GM18502 (cell line): ENCODE data around the gene WDR47.
A peak's percentile ranks its signal among the peaks of the same experiment; 100 is the strongest.

Source experiments
- ATAC-seq: cut with Tn5 transposase; IDR thresholded peaks from one replicate; pipeline ENCODE4 v1.9.1; 2021; ENCODE audit warnings: mild to moderate bottlenecking; ENCODE audit not compliant: unreplicated experiment, poor library complexity

The WDR47 gene

DNA sequence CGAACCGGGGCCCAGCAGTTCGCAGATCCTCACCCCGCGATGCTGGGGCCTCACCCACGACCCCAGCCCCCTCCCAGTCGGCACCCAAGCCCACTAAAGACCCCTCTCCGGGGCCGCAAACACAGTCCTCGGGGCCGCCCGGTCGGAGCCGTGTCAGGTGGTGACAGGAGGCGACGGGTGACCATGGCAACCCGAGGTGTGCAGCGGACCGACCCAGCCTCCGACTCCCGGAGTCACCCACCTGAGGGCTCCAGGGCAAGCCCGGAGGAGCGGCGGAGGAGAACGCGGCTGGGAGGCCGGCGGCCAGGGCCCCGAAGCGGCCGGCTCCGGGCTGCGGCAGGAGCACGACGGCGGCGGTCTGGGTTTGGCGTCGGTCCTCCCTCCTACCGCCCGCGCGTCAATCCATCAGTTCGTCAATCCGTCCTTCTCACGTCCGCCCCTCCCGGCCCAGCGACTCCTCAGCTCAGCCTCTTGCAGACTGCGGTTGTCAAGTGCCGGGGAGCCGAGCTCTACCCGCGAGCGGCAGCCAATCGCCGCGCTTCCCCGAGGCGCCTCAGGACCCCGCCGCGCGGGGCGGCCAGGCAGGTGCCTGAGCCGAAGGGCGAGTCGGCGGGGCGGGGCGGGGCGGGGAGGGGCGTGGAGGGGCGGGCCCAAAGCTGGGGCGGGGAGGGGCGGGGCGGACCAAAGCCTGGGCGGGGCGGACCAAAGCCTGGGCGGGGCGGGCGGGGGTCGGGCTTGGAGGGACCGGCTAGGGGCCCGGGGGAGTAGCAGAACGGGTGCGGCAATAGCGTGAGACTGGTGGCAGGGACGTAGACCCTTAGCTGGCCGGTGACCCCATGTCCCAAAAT, at the start of gene WDR47:
Gene WDR47, minus strand, starts transcription at position 482 of the 848 bp plus-strand sequence. CDS start 18,590 bp downstream, outside the sequence.
- ATAC-seq = peak; percentile 95

DNA sequence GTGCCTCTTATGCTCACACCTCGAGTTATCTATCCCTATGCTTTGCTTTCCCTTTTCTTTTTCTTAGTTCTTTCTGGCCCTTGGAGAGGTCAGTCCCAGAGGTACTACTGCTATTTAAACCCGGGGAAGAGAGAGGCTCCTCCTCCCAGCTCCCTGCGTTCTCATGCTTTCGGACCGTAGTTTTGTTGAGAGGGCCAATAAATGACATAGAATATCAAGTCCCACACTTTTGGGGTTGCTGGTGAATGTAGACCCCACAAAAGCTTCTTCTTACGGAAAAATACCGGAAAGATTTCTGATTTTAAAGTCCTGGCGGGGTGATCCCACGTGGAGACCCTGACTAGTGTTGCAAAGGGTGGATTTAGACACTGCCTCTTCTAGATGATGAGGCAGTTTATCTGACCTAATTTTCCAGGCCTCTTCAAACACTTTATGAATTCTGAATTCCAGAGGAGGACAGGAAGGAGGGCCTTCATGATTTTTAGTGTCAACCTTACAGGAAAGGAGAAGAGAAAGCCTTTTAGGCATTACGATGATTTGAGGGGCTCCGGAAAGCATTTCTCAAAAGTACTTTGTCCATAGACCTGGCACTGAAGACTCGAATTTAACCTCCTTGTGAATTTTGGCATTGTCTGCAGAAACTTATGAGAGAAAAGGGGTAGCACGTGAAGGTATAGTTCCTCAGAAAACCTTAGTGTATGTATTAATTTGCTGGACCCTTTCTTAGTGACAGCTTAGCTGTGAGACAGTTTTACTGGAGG, 49.4 kb upstream of the WDR47 start:
- ATAC-seq = peak; percentile 62

DNA sequence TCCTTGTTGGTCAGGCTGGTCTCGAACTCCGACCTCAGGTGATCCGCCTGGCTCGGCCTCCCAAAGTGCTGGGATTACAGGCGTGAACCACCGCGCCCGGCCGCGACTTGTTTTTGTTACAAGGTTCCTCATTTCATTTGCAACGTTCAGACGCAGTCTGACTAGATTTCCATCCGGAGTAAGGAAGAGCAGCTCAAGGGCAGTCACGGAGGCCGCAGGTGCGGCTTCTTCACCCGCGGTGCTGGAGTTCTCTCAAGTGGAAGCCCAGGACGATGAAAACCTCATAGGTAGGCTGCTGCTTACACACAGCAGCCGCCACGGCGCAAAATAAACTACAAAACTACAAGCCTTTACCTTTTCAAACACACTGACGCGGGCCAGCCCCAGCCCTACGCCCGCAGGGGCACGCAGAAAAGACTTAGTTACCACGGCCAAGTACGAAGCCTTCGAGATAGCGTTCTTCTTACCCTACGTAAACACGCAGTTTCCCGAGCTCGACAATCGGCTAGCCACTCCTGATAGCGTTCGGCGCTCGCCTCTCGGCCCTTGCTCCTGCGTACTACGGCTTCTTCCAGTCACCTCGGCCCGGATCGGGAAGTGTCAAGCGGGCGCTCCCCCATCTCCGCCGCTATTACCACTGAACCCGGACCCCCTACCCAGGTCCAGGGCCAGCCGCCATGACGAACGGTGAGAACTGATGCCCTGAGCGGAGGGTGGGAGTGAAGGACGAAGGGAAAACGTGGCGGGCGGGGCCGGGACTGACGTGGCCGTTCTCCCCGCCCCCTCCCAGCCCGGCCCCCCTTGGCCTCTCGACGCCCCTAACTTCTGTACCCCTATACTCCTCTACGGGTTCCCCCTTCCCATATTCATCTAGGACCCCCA, 48.5 kb upstream of the WDR47 start, which contains the start of gene TMEM167B:
Gene TMEM167B, plus strand, starts transcription at position 569 of the 882 bp plus-strand sequence. Its CDS starts 109 bp downstream, at position 678.
- peak; percentile 89 for ATAC-seq

DNA sequence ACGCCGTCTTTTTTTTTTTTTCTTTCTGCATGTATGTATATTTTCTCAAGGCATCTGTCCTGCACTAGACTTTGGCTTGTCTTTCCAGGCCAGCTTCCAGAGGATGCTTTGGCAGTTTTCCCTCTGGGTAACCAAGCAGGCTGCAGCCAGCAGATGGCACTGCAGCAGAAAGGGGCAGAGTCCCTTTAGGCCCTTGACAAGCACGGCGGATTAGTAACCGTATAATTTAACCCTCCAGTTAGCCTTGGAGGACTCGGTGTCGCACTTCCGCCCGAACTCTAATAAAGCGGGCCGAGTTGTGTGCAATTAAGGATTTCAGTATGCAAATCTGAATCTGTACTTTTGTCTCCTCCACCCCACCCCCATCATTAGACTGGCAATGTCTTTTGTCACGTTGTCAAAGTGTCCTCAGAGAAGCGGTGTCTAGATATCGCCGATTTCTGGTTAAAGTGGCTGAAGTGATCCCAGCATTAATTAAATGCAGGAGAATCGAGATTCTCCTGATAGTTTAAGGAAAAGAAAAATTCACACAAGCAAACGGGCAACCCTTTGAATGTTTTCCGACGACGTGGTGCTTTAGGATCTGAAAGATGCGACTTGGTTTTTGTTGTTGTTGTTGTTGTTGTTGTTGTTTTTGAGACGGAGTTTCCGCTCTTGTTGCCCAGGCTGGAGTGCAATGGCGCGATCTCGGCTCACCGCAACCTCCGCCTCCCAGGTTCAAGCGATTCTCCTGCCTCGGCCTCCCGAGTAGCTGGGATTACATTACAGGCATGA, 47.5 kb upstream of the WDR47 start:
- ATAC-seq = no peak

DNA sequence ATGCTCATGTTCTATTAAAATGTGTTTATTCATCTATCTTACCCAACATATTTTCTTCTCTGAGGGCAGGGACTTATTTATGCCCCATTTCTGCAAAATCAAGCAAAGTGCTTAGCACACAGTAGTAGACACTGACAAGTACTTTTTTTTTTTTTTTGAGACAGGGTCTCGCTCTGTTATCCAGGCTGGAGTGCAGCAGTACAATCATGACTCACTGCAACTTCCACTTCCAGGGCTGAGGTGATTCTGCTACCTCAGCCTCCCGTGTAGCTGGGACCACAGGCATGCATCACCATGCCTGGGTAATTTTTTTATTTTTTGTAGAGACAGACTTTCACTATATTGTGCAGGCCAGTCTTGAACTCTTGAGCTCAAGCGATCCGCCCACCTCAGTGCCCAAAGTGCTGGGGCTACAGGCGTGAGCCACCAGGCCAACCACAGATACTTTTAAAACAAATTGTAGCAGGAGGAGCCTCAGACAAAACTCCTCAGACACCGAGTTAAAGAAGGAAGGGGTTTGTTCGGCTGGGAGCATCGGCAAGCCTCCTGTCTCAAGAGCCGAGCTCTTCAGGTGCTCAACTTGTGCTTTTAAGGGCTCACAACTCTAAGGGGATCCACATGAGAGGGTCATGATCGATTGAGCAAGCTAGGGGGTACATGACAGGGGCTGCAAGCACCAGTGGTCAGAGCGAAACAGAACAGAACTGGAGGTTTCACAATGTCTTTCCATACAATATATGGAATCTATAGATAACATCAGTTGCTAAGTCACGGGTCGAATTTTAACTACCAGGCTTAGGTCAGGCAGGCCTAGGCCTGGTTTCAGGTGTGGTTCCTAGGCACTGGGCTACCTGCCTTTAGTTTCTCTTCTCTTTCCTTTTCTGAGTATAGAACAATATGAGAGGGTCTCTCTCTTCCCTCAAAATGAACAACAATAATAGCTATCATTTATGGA, 42.9 kb upstream of the WDR47 start:
- ATAC-seq = no peak

DNA sequence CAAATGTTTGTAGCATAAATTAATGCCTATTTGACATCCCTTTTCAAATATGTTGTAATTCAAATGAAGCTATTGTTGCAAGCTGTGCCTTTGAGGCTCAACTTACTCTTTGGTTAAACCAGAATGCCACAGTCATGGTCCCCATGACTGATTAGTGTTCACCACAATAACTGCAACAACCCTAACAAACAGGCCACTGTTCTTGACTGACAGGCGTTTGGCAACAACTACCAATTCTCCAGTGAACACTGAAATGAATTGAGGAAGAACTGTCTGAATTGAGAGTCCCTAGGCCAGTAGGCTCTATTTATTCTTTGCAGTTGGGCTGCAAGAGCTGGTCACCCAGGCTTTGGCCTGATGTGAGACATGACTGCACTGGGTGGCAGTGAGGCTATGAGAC, 42.0 kb upstream of the WDR47 start:
- ATAC-seq = no peak

DNA sequence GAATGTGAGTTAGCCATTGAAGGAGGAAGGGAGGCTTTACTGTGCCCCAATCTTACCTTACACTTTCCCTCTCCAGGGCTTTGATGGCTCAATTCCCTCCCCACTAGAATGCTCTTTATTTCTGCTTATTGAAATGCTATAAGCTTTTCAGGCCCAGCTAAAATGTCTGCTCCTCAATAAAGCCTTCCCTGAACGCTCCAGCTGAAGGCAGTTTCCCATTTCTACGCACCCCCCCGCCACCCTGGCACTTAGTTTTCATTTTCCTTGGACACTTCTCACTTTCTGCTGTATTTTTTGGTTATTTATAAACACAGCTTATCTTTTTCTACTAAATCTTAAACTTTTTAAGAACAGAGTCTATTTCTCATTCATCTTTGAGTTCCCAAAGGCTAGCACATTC, 41.6 kb upstream of the WDR47 start:
- ATAC-seq = no peak

DNA sequence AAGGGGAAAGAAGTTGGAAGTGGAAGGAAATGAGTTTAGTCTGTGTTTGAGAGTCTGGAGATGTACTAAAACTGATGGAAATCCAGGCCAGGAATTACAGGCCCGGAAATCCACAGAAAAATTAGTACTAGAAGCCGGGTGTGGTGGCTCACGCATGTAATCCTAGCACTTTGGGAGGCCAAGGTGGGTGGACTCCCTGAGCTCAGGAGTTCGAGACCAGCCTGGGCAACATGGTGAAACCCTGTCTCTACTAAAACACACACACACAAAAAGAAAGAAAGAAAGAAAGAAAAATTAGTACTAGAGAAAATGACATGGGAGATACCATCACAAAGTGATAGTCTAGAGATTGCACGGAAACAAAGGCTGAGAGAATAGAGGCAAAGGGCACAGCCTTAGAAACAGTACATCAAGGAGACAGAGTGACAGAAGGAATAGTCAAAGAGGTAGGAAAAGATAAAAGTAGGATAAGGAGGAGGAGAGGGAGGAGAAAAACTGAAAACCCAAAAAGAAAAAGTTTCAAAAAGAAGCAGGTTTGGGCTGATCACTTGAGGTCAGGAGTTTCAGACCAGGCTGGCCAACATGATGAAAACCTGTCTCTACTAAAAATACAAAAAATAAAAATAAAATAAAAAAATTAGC, 38.7 kb upstream of the WDR47 start:
- ATAC-seq = no peak

DNA sequence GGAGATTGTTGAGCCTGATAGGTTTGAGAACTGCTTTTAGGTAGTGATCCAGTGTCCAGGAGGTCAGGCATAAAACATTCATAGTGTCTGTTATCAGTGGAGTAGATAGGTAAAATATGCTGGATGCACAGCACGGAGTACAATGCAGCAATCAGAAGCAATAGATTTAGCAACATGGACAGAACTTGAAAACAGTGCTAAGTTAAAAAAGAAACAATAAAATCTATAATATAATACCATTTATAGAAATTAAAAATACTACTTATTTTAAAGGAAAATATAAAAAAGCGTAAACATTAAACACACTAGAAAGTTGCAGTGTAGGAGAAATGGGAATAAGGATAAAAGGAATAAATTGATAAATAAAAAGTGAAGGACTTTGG, 37.3 kb upstream of the WDR47 start:
- no peak for ATAC-seq

DNA sequence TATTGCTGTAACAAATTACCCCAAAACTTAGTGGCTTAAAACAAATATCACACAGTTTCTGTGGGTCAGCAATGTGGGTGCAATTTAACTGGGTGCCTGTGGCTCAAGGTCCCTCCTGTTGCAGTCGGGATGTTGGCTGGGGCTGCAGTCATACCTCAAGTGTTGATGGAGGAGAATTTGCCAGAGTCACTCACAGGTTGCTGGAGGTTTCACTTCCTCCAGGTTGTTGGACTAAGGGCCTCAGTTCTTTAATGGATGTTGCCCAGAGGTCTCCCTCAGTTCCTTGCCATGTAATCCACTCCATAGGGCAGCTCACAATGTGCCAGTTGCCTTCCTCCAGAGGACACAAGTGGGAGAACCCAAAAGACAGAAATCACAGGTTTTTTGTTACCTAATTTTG, 36.4 kb upstream of the WDR47 start:
- no peak for ATAC-seq

DNA sequence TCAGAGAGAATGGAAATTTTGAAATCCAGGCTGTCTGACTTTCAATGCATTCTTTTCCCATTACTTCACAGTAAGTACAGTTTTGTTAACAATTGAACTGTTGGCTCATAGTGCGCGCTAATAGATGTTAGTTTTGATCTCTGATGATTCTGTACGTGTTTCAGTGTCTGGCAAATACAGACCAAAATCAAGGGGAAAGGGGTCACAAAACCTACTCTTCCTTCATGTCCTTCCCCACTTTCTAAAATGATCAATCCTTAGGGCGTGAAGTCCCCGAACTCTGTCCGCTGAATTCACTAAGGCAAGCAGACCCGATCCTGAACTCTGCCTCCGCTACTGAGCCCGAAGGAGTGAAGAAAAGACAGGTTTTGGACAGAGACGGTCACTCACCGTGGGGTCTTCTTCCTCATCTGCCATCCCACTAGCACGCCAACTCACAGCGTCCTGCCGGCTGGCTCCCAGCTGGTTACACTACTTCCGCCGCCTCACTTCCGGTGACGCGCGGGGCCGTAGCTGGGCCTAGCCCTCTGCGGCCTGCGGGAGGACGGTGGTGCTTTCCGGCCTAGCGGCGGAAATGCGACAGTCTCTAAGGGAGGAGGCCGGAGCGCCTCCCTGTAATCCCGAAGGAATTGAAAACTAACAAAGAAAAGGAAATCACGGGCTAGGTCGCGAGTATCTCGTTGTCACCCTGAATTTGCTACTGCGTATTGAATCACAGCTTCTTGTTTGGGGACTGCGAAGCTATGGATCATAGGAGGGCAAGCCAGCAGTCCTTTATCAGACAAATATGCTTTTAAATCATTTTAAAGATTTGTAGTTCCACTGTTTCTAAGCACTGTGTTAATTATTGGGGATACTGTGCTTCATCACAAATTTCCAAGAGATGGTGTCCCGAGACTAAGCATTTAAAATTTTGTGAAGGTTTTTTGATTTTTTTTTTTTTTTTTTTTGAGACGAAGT, 33.9 kb upstream of the WDR47 start, which contains the start of gene TAF13:
Gene TAF13, minus strand, starts transcription at position 473 of the 960 bp plus-strand sequence. Its CDS starts 56 bp downstream, at position 417.
- peak; percentile 100 for ATAC-seq

DNA sequence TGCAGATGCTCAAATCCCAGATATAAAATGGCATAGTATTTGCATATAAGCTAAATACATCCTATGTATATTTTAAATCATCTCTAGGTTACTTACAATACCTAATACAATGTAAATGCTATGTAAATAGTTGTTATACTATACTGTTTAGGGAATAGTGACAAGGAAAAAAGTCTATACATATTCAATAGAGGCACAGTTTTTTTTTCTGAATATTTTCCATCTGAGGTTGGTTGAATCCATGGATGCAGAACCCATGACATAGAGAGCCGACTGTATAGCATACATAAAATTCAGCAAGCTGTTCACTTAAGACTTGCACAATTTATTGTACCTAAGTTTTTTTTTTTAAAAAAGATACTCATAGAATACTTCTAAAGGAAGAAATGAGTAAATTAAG, 27.4 kb upstream of the WDR47 start:
- no peak for ATAC-seq

DNA sequence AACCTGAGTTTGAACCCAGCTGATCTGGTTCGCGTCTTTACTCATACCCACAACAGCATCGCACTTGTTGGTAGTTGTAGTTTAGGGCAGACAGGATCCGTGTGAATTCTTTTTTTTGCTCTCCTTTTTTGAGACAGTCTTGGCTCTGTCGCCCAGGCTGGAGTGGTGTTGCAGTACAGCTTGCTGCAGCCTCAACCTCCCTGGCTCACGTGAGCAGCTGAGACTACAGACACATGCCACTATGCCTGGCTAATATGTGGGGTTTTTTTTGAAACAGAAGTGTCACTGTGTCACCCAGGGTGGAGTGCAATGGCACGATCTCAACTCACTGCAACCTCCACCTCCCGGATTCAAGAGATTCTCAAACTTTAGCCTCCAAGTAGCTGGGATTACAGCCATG, 26.0 kb upstream of the WDR47 start:
- ATAC-seq = no peak

DNA sequence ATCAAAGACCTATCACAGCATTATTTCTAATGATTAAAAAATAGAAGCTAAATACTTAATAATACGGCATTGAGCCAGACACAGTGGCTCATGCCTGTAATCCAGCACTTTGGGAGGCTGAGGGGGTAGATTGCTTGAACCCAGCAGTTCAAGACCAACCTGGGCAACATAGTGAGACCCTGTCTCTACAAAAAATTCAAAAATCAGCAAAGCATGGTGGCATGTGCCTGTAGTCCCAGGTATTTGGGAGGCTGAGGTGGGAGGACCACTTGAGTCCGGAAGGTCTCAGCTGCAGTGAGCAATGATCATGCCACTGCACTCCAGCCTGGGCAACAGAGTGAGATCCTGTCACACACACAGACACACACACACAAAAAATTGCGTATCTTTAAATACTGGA, 23.2 kb upstream of the WDR47 start:
- no peak for ATAC-seq

DNA sequence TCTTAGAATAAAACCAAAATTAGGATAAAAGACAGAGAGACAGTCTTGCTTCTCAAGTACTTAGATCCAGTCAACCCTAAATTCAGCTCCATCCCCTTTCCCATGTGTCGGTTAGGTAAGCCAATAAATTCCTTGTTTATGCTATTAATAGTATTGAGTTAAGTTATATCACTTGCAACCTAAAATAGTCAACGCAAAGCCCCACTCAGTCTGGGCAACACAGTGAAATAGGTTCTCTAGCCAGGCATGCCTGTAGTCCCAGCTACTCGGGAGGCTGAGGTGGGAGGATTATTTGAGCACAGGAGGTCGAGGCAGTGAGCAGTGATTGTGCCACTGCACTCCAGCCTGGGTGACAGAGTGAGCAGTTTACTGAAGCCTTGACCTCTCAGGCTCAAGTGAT, 19.3 kb upstream of the WDR47 start:
- no peak for ATAC-seq

DNA sequence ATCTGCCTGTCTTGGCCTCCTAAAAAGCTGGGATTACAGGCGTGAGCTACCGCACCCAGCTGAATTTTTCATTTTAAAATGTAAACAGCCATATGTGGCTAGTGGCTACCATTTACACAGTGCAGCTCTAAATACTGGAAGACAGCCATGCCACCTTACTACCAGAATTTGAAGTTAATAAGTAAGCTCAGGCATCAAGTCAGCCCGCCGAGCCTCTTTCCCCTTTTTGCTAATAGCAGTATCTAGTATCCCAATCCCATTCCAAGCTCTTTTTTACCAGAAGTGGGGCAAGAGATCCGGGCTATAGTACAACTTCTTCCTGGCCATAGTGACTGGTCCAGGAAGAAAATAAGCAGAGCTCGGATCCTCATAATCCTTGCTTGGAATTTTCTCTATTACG, 18.8 kb upstream of the WDR47 start:
- ATAC-seq = no peak

DNA sequence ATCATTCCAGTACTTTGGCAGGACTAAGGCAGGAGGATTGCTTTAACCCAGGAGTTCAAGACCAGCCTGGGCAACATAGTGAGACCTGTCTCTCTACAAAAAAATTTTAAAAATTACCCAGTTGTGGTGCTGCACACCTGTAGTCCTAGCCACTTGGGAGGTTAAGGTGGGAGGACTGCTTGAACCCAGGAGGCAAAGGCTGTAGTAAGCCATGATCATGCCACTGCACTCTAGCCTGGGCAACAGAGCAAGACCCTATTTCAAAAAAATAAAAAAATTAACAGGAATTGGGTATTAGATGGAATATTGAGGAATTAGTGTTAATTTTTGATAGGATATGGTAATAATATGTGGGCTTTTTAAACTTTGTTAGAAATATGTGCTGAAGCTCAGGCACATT, 17.1 kb upstream of the WDR47 start:
- ATAC-seq = no peak
